HG03159 (cell line): ENCODE measurements around the gene MYL10.

ENCODE experiments used
- ATAC-seq: cut with Tn5 transposase; IDR thresholded peaks from one replicate; pipeline ENCODE4 v1.9.1; 2021; ENCODE audit warnings: mild to moderate bottlenecking, moderate library complexity; ENCODE audit not compliant: unreplicated experiment

MYL10 gene

DNA sequence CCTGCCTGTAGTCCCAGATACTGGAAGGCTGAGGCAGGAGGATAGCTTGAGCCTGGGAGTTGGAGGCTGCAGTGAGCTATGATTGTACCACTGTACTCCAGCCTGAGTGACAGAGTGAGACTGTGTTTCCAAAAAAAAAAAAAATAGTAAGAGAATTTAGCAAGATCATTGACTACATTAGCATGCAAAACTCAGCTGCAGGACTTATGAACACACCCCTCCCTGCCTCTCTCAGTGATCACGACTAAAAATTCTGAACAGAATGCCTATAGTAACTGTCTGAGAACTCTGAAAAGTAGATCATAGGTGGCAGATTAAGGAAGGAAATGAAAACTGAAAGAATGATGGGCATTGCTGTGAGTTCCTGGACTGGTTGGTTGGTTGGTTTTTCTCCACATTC lies 50.5 kb downstream of the MYL10 start:
- no peak for ATAC-seq

DNA sequence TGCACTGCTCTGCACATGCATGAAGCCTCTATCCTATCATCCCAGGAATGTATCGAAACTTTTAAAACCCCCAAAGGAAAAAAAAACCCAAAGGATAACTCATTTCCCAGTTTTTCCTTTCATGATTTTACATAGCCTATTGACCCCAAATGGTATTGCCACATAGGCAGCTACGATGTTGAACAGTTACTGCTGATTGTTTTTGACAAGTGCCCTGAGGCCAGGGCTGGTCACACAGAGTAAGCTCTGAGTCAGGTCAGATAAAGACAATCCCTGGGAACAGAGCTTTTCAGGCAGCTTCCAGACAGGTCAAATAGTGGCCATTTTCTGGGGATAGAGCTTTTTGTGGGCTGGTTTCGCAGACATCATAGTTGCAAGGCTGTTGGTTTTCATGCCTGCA lies 52.1 kb downstream of the MYL10 start:
- ATAC-seq: no peak

DNA sequence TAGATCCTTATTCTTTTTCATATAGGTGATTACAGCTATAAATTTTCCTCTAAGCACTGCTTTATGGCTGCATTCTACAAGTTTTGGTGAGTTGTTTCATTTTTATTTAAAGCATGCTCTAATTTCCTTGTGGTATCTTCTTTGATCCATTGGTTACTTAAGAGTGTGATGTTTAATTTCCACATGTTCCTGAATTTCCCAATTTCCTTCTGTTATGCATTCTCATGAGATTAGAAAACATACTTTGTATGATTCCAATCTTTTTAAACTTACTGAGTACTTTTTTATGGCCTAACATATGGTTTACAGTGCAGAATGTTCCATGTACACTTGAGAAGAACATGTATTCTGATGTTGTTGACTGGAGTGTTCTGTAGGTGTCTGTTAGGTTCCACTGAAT lies 53.4 kb downstream of the MYL10 start:
- ATAC-seq: no peak

DNA sequence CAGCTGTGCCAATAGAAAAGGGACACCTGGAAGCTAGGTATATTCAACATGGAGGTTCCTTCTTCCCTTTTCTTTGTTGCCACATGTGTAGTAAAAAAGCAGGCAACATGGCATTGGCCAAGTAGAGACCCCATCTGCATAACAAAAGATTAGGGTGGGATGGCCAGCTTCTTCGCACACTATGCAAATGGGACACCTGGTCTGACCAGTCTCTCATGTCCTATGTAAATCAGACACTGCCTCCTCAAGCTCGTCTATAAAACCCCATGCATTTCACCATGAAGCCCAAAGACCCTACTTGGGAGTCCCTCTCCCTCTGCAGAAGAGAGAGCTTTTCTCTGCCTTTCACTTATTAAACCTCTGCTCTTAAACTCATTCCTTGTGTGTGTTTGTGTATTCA lies 53.9 kb downstream of the MYL10 start:
- ATAC-seq: no peak

DNA sequence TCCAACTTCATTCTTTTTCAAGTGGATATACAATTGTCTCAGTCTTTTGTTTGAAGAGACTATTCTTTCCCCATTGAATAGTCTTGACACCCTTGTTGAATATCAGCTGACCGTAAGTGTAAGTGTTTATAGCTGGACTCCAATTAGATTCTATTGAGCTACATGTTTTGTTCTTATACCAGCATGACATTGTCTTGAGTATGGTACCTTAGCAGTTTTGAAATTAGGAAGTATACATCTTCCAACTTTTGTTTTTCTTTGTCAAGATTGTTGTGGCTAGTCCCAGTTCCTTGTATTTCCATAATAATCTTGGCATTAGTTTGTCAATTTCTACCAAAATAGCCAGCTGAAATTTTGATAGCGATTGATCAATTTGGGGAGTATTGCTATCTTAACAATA lies 56.9 kb downstream of the MYL10 start:
- ATAC-seq: no peak

DNA sequence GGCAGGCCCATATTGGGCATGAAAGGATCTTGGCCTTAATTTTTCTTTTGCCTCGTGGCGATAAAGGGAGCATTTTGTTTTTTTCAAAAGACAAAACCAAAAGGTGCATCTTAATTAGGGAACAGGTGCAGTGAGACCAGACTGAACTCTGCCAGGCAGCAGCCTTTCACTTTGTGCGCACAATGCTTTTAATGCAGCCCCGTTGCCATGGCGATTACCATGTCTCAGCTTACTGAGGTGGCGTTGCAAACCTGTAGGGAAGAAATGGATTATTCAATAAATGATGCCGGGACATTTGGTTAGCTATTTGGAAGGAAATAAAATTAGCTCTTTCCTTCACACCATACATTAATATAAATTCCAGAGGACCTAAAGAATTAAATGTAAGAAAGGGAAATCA lies 61.9 kb downstream of the MYL10 start:
- no peak for ATAC-seq

DNA sequence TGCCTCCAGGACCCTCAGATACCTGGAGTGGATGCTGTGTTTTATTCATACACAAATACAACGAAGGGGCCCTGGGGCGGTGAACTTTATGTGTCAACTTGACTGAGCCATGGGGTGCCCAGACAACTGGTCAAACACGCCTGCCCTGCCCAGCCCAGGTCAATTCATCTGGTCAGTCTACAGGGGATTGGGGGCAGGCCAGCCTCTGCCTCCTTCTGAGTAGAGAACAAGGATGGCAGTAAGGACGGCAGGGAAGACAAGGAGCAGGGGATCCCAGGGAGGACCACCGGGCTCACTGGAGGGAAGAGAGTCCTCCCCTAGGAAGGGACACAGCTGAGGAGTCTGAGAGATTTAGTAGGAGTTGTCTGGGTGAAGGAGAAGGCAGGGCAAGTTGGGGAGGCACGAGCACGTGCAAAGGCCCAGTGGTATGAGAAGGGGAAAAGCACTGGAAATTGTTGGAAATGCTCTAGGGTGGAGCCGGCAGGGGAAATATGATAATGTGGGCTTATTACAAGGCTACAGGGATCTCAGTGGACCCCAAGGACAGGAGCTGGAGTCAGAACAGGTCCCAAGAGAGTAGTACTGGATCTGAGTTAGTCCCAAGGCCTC lies 63.4 kb downstream of the MYL10 start:
- ATAC-seq: no peak

DNA sequence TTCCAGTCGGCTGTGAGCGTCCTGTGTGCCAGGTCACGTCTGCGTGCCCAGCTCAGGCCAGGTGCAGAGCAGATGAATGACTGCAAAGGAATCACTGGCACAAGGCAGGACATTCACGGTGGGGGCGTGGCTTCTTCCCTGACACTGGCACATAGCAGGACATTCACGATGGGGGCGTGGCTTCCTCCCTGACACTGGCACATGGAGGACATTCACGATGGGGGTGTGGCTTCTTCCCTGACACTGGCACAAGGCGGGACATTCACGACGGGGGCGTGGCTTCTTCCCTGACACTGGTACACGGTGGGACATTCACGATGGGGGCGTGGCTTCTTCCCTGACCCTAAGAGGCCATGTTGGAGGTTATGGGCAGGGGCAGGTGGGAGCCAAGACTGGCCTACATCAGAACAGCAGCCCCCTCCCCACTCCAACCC lies 64.3 kb downstream of the MYL10 start:
- ATAC-seq: no peak

DNA sequence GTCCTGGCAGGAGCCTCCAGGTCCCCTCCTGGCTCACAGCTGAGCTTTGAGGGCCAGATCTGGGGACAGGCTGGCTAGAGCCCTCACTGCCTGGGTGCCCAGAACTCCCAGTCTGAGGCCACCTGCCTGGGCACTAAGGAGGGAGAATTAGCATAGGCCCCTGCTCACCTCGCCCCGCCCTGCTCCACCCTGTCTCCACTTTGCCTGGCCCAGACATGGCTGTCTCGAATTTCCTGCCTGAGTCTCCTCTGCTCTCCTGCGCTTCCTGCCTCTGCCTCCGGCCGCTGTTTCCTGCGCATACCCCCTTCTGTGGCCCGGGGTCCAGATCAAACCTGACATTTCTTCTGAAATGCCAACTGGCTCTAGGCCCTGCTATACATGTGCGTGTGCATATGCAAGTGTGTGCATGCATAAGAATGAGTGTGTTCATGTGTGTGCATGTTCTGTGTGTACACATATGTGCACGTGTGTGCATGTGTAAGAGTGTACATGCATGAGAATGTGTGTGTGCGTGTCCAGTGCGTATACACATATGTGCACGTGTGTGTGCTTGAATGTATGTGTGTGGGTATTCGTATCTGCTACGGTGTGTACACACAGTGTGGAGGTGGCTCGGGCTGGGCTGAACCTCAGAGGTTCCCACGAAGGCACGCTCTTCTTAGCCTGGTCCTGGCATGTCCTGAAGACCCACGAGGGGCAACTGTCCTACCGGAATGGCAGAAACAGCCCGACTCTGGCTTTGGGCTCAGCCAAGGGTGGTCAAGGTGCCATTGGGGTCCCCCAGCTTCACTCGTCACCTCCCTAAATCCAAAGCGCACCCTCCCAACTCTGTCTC lies 64.9 kb downstream of the MYL10 start:
- ATAC-seq: no peak
